WI38 (cell line): ENCODE results near the gene WNK4.
"Not testable (repeated sequence)": the region's sequence is repeated elsewhere in the genome, so short reads cannot be mapped to it uniquely, and the experiment has no call there.

Experiments
- H3K4me3 ChIP-seq: 2 replicates; pipeline ENCODE4 v1.5.1; 2011; ENCODE audit warnings: low read depth, mild to moderate bottlenecking, control low read depth, low read length
- TF ChIP-seq, protein P1 (sequence below): IDR thresholded peaks from 2 replicates; pipeline ENCODE4 v1.5.1; 2012; ENCODE audit warnings: low read depth, mild to moderate bottlenecking, control low read depth, low read length

The WNK4 gene

GRCh38 chr17:42760652-42761581, 19.5 kb upstream of the WNK4 start, which contains the start of gene RAMP2:
RAMP2 (plus strand) TSS chr17:42761227; CDS start chr17:42761262, 35 bp downstream.
- TF ChIP-seq, protein P1, sequence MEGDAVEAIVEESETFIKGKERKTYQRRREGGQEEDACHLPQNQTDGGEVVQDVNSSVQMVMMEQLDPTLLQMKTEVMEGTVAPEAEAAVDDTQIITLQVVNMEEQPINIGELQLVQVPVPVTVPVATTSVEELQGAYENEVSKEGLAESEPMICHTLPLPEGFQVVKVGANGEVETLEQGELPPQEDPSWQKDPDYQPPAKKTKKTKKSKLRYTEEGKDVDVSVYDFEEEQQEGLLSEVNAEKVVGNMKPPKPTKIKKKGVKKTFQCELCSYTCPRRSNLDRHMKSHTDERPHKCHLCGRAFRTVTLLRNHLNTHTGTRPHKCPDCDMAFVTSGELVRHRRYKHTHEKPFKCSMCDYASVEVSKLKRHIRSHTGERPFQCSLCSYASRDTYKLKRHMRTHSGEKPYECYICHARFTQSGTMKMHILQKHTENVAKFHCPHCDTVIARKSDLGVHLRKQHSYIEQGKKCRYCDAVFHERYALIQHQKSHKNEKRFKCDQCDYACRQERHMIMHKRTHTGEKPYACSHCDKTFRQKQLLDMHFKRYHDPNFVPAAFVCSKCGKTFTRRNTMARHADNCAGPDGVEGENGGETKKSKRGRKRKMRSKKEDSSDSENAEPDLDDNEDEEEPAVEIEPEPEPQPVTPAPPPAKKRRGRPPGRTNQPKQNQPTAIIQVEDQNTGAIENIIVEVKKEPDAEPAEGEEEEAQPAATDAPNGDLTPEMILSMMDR: no peak
- peak within 1 kb of the TSS; percentile 48 for H3K4me3 ChIP-seq

DNA sequence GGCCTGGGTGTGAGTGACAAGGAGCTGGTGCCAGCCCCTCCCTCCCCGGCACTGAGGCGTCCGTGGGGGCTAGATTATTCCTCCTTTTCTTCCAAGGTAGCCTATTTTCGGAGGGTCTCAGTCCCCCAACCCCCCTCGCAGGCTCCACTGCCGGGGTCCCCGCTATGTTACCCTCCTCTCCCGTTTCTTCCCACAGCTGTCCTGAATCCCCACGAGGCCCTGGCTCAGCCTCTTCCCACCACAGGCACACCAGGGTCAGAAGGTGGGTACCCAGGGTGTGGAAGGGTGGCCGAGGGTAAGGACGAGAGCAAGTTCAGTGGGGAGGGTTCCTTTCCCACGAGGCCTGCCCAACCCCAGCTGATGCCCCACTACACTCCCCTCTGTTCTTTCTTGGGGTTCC, 18.8 kb upstream of the WNK4 start:
- H3K4me3 ChIP-seq: peak overlapping the region; percentile 48
- TF ChIP-seq, protein P1: no peak

DNA sequence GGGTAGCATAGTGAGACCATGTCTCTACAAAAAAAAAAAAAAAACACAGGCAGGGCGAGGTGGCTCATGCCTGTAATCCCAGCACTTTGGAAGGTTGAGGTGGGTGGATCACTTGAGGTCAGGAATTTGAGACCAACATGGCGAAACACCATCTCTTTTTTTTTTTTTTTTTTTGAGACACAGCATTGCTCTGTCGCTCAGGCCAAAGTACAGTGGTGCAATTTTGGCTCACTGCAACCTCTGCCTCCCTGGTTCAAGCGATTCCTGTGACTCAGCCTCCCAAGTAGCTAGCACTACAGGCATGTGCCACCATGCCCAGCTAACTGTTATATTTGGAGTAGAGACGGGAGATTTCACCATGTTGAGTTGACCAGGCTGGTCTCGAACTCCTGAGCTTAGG, 14.3 kb upstream of the WNK4 start:
- H3K4me3 ChIP-seq: no peak overlapping the region
- TF ChIP-seq, protein P1: no peak

- TF ChIP-seq, protein P1: no peak
- no peak overlapping the region for H3K4me3 ChIP-seq
Measured at GRCh38 chr17:42767512-42767911, 12.9 kb upstream of the WNK4 start.

- H3K4me3 ChIP-seq: not testable (repeated sequence)
Measured at GRCh38 chr17:42768006-42768405, 12.4 kb upstream of the WNK4 start.

DNA sequence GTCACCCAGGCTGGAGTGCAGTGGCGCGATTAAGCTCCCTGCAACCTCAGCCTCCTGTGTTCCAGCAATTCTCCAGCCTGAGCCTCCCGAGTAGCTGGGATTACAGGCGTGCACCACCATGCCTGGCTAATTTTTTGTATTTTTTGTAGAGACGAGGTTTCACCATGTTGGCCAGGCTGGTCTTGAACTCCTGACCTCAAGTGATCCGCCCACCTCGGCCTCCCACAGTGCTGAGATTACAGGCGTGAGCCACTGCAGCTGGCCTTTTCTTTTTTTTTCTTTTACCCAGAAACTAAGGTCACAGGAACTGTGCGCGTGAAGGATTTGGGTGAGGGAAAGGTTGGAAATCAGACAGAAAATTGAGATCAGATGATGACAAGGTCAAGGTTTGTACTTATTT, 10.4 kb upstream of the WNK4 start:
- H3K4me3 ChIP-seq: not testable (repeated sequence)

GRCh38 chr17:42772945-42773289, 7.5 kb upstream of the WNK4 start:
- TF ChIP-seq, protein P1: no peak
- H3K4me3 ChIP-seq: peak overlapping the region; percentile 79

DNA sequence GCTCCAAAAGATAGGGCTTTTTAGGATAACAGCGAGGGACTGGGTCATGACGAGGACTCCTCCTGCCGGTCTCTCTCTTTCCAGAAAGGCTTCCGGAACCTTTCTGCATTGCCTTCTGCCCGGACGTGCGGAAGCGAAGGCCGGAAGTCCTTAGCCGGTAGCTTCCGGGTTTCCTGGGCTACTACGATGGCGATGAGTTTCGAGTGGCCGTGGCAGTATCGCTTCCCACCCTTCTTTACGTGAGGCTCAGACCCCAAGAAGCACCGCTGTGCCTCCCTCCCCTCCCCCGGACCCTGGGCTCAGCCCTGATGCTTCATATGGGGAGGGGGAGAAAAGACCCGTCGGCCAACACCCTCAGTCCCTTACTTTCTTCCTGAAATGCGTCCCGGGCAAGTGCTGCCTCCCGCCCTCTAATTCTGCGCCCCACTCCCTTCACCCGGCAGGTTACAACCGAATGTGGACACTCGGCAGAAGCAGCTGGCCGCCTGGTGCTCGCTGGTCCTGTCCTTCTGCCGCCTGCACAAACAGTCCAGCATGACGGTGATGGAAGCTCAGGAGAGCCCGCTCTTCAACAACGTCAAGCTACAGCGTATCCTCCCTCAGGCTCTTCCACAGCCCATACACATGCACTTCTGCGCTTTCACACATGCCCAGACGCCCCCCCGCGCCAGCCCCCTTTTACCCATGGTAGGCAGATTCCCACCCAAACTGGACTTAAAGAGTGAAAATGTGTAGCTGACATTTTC, 6.9 kb upstream of the WNK4 start, which contains the start of gene VPS25:
Gene VPS25 (plus strand): TSS at position 160 of the 746 bp plus-strand sequence. CDS start 27 bp downstream, at position 187.
- H3K4me3 ChIP-seq: peak within 1 kb of the TSS; percentile 79
- TF ChIP-seq, protein P1: no peak
